ENCODE results near the gene EPAS1. TPM values are rescaled to one million over a fixed set of nuclear protein-coding genes. Genes with fewer than 3 reads are reported as not detected.

Gene EPAS1
- total and polyA plus RNA-seq, 2 of the 8 experiments (the other 6 are each of a cell fraction or from before 2014, with no cell fraction given): 2.0 to 4.9 TPM

- no peak for FAIRE-seq
- CTCF ChIA-PET (ENCODE audit: partially characterized antibody): interaction anchor here (0.8 to 1.4 kb wide), 3 partner anchors 19 to 149 kb away, joined by 3 to 4 read pairs (median 3); no protein-coding TSS in a partner anchor
Observed at GRCh38 chr2:46430413-46430812, 133.2 kb downstream of the EPAS1 start.

More at GRCh38 chr2:46430413-46430812, 133.2 kb downstream of the EPAS1 start:
- Histone ChIP-seq H2BK5ac (ENCODE audit: low read depth, low read length) (no peak overlapping the region), H3K14ac (ENCODE audit: insufficient read length) (no peak overlapping the region), H3K4me3 (ENCODE audit: extremely low read depth in 1 of 4, insufficient read depth in 2 of 4, low read depth in 3 of 4, low read length in 4 of 4) (no peak overlapping the region), H2AFZ (ENCODE audit: low read length) (no peak overlapping the region), H3K23ac (ENCODE audit: insufficient read length) (no peak overlapping the region), H2BK12ac (ENCODE audit: low read depth, low read length) (no peak overlapping the region), H3K4ac (replicated peaks; ENCODE audit: insufficient read length, low read depth, low read length) (no peak overlapping the region), H3K27me3 (replicated peaks in 1 of 4; ENCODE audit: control insufficient read depth in 3 of 4, extremely low read depth in 1 of 4, insufficient read depth in 3 of 4, low read length in 3 of 4) (no peaks in the 10 kb centered on the region), H3K4me2 (ENCODE audit: insufficient read depth in 1 of 2, low read depth in 2 of 2, low read length in 2 of 2) (no peak overlapping the region), H3K36me3 (ENCODE audit: control insufficient read depth in 2 of 4, insufficient read depth in 4 of 4, low read length in 3 of 4) (no peaks in the 10 kb centered on the region), H4K8ac (ENCODE audit: extremely low read depth, insufficient read depth, low read length) (no peak overlapping the region), H3K18ac (ENCODE audit: extremely low read depth, low read length) (no peak overlapping the region), H3K56ac (replicated peaks; ENCODE audit: insufficient read length, low read depth, low read length) (no peak overlapping the region), H4K91ac (replicated peaks; ENCODE audit: insufficient read length, low read length) (no peak overlapping the region), H3K9me3 (ENCODE audit: insufficient read depth in 2 of 2, low read depth in 1 of 2, low read length in 1 of 2) (no peaks in the 10 kb centered on the region; a peak in 1 of 4 replicates), H4K20me1 (replicated peaks in 1 of 2; ENCODE audit: control insufficient read depth in 1 of 2, insufficient read depth in 2 of 2, low read length in 2 of 2) (no peaks in the 10 kb centered on the region), H4K5ac (ENCODE audit: insufficient read length, low read depth, low read length) (no peak overlapping the region), H3K79me1 (ENCODE audit: low read depth, low read length) (no peaks in the 10 kb centered on the region), H3K4me1 (replicated peaks in 1 of 4; ENCODE audit: control insufficient read depth in 3 of 4, insufficient read depth in 4 of 4, low read length in 3 of 4) (peaks cover 0 to 6% (median 4%) of the 10 kb centered on the region in 4 experiments; a peak in 4 of 7 replicates), H3K79me2 (ENCODE audit: control insufficient read depth in 1 of 2, insufficient read depth in 2 of 2, low read length in 2 of 2) (no peaks in the 10 kb centered on the region), H3K27ac (ENCODE audit: low read depth, low read length) (no peak overlapping the region), H3K9ac (replicated peaks in 1 of 4; ENCODE audit: extremely low read depth in 1 of 4, low read depth in 3 of 4, low read length in 3 of 4) (no peak overlapping the region), H3K23me2 (ENCODE audit: low read depth, low read length) (no peaks in the 10 kb centered on the region), H2BK20ac (ENCODE audit: low read length) (no peak overlapping the region), H2AK5ac (ENCODE audit: low read depth, low read length) (no peak overlapping the region), H2BK120ac (replicated peaks; ENCODE audit: low read depth, low read length) (no peak overlapping the region), H2BK15ac (ENCODE audit: low read length) (no peak overlapping the region)
- TF ChIP-seq CHD2 (IDR thresholded peaks at IDR 0.05; ENCODE audit: low read length) (no peak), ASH2L (IDR thresholded peaks at IDR 0.05; ENCODE audit: low read length) (no peak), RAD21 (IDR thresholded peaks at IDR 0.05 in 1 of 2, conservative IDR thresholded peaks at IDR 0.05 in 1 of 2; ENCODE audit: low read depth in 2 of 2, low read length in 2 of 2) (no peak)
- DNase-seq (ENCODE audit: low read depth in 1 of 2, low spot score in 2 of 2): no peak
- POLR2A ChIA-PET (ENCODE audit: partially characterized antibody): no interaction called here
- 100% methylated on average over 1 of the region's 1 CpG; no CpG with 5 or more reads in 1 of the 2 experiments for WGBS, 2 experiments (ENCODE audit: extremely low coverage in 1 of 2, insufficient coverage in 1 of 2, insufficient read length in 1 of 2, insufficient replicate concordance in 2 of 2, low coverage in 1 of 2, low lambda C conversion rate in 2 of 2, missing lambda C conversion rate in 1 of 2)
